ENCODE measurements around the gene CYP4F22. TPM values are rescaled to one million over a fixed set of nuclear protein-coding genes. Genes with fewer than 3 reads are reported as not detected.

Gene CYP4F22
- total RNA-seq, 1 experiment from 2014 or later, result not detected

DNA sequence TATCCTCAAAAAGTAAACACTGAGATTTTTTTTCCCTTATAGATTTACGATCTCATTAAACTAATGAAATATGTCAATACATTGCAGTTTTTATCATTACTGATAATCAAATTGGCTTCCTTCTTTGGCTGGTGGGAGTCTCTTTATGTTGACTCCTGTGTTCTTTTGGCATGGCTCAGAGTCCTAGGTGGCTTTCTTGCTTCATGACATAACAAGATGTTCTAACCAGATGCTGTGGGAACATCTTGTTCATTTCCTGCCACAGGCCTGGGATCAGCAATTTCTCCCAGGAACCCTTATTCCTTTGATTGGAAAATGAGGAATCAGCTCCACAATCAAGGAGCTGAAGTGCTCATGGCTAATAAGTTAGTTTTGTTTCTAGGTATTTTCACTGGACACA, 13.2 kb upstream of the CYP4F22 start:
- peaks cover 38 to 65% of the 10 kb centered on the region in 2 experiments for H3K9me3 Mint-ChIP-seq

More for the DNA sequence above, 13.2 kb upstream of the CYP4F22 start:
- Histone ChIP-seq H2BK20ac (ENCODE audit: low read depth, low read length, poor library complexity, severe bottlenecking) (no peak overlapping the region), H3K9me3 (ENCODE audit: control insufficient read depth, low read depth, low read length) (peaks cover 25% of the 10 kb centered on the region), H4K5ac (ENCODE audit: insufficient read length, low read depth, low read length) (no peak overlapping the region), H4K8ac (replicated peaks; ENCODE audit: insufficient read length, low read depth, low read length) (no peak overlapping the region), H3K79me1 (ENCODE audit: insufficient read depth, low read depth, low read length, poor library complexity, severe bottlenecking) (no peaks in the 10 kb centered on the region), H2AFZ (ENCODE audit: low read length) (no peak overlapping the region), H3K23me2 (ENCODE audit: insufficient read length, low read depth, low read length, poor library complexity, severe bottlenecking) (no peaks in the 10 kb centered on the region), H3K4ac (ENCODE audit: low read depth, low read length) (no peak overlapping the region), H3K4me1 (ENCODE audit: insufficient read depth, low read length) (no peaks in the 10 kb centered on the region), H4K20me1 (ENCODE audit: control insufficient read depth, insufficient read depth, insufficient read length) (no peaks in the 10 kb centered on the region), H3K27me3 (ENCODE audit: insufficient read depth, low read length) (no peaks in the 10 kb centered on the region), H2AK5ac (ENCODE audit: insufficient read length, low read length) (no peak overlapping the region), H3K23ac (ENCODE audit: insufficient read length, low read depth, low read length) (no peak overlapping the region), H2BK120ac (ENCODE audit: low read depth, low read length, poor library complexity, severe bottlenecking) (no peak overlapping the region), H3K56ac (ENCODE audit: insufficient read length, low read depth, low read length) (no peak overlapping the region), H3K79me2 (ENCODE audit: insufficient read depth, low read length) (no peaks in the 10 kb centered on the region), H3K27ac (ENCODE audit: insufficient read length, low read depth, low read length) (no peak overlapping the region), H3K18ac (ENCODE audit: insufficient read length, low read depth, low read length) (no peak overlapping the region), H2BK15ac (ENCODE audit: low read depth, low read length) (no peak overlapping the region), H3K9ac (ENCODE audit: extremely low read depth, insufficient read length, low read length) (no peak overlapping the region), H3K4me2 (ENCODE audit: insufficient read depth, insufficient read length, low read length) (no peak overlapping the region), H2BK12ac (ENCODE audit: insufficient read length, low read depth, low read length) (no peak overlapping the region), H3T11ph (ENCODE audit: low read length) (no peak overlapping the region), H4K91ac (ENCODE audit: insufficient read length, low read depth, low read length) (no peak overlapping the region), H2BK5ac (ENCODE audit: insufficient read length, low read length) (no peak overlapping the region), H3K14ac (ENCODE audit: insufficient read depth, low read length) (no peak overlapping the region)
- H3K27me3 Mint-ChIP-seq (ENCODE audit: low read depth), result peaks cover 5% of the 10 kb centered on the region
- DNase-seq, result no peak
- H3K4me1 Mint-ChIP-seq, result no peaks in the 10 kb centered on the region
- H3K4me3 Mint-ChIP-seq, result no peak overlapping the region
- peaks cover 0 to 25% (median 0%) of the 10 kb centered on the region in 3 experiments; a peak in 3 of 7 replicates for H3K36me3 Mint-ChIP-seq (ENCODE audit: insufficient read depth in 1 of 3, low read depth in 3 of 3)
- TF ChIP-seq, protein P1, sequence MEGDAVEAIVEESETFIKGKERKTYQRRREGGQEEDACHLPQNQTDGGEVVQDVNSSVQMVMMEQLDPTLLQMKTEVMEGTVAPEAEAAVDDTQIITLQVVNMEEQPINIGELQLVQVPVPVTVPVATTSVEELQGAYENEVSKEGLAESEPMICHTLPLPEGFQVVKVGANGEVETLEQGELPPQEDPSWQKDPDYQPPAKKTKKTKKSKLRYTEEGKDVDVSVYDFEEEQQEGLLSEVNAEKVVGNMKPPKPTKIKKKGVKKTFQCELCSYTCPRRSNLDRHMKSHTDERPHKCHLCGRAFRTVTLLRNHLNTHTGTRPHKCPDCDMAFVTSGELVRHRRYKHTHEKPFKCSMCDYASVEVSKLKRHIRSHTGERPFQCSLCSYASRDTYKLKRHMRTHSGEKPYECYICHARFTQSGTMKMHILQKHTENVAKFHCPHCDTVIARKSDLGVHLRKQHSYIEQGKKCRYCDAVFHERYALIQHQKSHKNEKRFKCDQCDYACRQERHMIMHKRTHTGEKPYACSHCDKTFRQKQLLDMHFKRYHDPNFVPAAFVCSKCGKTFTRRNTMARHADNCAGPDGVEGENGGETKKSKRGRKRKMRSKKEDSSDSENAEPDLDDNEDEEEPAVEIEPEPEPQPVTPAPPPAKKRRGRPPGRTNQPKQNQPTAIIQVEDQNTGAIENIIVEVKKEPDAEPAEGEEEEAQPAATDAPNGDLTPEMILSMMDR (conservative IDR thresholded peaks at IDR 0.05), result no peak
- no peak overlapping the region for H3K27ac Mint-ChIP-seq
- WGBS (ENCODE audit: extremely low coverage, insufficient read length, low lambda C conversion rate), result no CpG with 5 or more reads among the region's 1 CpG
